ENCODE data around the gene TNNT1.

DNA sequence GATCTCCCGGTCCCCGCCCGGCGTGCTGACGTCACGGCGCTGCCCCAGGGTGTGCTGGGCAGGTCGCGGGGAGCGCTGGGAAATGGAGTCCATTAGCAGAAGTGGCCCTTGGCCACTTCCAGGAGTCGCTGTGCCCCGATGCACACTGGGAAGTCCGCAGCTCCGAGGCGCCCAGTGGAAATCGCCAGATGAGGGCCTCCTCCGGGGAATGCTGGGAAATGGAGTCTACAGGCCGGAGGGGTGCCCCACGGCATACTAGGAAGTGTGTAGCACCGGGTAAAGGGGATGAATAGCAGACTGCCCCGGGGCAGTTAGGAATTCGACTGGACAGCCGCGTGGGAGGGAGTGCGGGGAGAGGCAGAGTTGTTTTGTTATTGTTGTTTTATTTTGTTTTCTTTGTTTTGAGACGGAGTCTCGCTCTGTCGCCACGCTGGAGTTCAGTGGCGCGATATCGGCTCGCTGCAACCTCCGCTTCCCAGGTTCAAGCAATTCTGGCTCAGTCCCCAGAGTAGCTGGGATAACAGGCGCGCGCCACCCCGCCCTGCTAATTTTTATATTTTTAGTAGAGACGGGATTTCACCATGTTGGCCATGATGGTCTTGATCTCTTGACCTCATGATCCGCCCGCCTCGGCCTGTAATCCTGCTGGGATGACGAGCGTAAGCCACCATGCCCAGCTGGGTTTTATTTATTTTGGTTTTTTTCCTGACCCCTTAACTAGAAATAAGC is 31.2 kb downstream of the TNNT1 start:
- TF ChIP-seq POLR2A (IDR thresholded peaks at IDR 0.05; ENCODE audit: borderline replicate concordance, extremely low read depth, insufficient read depth, insufficient read length), result peak; percentile 44
- TF ChIP-seq, protein P1, sequence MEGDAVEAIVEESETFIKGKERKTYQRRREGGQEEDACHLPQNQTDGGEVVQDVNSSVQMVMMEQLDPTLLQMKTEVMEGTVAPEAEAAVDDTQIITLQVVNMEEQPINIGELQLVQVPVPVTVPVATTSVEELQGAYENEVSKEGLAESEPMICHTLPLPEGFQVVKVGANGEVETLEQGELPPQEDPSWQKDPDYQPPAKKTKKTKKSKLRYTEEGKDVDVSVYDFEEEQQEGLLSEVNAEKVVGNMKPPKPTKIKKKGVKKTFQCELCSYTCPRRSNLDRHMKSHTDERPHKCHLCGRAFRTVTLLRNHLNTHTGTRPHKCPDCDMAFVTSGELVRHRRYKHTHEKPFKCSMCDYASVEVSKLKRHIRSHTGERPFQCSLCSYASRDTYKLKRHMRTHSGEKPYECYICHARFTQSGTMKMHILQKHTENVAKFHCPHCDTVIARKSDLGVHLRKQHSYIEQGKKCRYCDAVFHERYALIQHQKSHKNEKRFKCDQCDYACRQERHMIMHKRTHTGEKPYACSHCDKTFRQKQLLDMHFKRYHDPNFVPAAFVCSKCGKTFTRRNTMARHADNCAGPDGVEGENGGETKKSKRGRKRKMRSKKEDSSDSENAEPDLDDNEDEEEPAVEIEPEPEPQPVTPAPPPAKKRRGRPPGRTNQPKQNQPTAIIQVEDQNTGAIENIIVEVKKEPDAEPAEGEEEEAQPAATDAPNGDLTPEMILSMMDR (IDR thresholded peaks at IDR 0.05 in 2 of 3, conservative IDR thresholded peaks at IDR 0.05 in 1 of 3; ENCODE audit: borderline replicate concordance in 1 of 3, insufficient read depth in 1 of 3, low read depth in 2 of 3, low read length in 2 of 3), result no peak
- no peak for TF ChIP-seq CEBPB (IDR thresholded peaks at IDR 0.05; ENCODE audit: low read depth)
- TF ChIP-seq, protein P2, sequence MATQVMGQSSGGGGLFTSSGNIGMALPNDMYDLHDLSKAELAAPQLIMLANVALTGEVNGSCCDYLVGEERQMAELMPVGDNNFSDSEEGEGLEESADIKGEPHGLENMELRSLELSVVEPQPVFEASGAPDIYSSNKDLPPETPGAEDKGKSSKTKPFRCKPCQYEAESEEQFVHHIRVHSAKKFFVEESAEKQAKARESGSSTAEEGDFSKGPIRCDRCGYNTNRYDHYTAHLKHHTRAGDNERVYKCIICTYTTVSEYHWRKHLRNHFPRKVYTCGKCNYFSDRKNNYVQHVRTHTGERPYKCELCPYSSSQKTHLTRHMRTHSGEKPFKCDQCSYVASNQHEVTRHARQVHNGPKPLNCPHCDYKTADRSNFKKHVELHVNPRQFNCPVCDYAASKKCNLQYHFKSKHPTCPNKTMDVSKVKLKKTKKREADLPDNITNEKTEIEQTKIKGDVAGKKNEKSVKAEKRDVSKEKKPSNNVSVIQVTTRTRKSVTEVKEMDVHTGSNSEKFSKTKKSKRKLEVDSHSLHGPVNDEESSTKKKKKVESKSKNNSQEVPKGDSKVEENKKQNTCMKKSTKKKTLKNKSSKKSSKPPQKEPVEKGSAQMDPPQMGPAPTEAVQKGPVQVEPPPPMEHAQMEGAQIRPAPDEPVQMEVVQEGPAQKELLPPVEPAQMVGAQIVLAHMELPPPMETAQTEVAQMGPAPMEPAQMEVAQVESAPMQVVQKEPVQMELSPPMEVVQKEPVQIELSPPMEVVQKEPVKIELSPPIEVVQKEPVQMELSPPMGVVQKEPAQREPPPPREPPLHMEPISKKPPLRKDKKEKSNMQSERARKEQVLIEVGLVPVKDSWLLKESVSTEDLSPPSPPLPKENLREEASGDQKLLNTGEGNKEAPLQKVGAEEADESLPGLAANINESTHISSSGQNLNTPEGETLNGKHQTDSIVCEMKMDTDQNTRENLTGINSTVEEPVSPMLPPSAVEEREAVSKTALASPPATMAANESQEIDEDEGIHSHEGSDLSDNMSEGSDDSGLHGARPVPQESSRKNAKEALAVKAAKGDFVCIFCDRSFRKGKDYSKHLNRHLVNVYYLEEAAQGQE (IDR thresholded peaks at IDR 0.05; ENCODE audit: low read depth), result no peak
- peak; percentile 63 for TF ChIP-seq POLR2AphosphoS5 (IDR thresholded peaks at IDR 0.05; ENCODE audit: low read depth, low read length)
- TF ChIP-seq SRF (IDR thresholded peaks at IDR 0.05; ENCODE audit: low read depth), result no peak; the same call in 1 of the 2 replicates
- no peak for TF ChIP-seq EZH2 (IDR thresholded peaks at IDR 0.05)
- TF ChIP-seq, protein P3, sequence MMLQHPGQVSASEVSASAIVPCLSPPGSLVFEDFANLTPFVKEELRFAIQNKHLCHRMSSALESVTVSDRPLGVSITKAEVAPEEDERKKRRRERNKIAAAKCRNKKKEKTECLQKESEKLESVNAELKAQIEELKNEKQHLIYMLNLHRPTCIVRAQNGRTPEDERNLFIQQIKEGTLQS (IDR thresholded peaks at IDR 0.05), result no peak
- TF ChIP-seq FOSL1 (IDR thresholded peaks at IDR 0.05; ENCODE audit: low read depth), result no peak
- TF ChIP-seq EGR1 (IDR thresholded peaks at IDR 0.05; ENCODE audit: low read depth), result no peak
- TF ChIP-seq YY1 (IDR thresholded peaks at IDR 0.05; ENCODE audit: extremely low read depth, insufficient replicate concordance, low read depth, low read length), result peak; percentile 72
